ENCODE measurements around the gene CTNNA2. TPM values are rescaled to one million over a fixed set of nuclear protein-coding genes. Genes with fewer than 3 reads are reported as not detected.

CTNNA2 gene
- total and polyA plus RNA-seq, 9 of the 15 experiments (the other 6 are each of a cell fraction or from before 2014, with no cell fraction given): 0.03 to 0.40 (median 0.15) TPM

DNA sequence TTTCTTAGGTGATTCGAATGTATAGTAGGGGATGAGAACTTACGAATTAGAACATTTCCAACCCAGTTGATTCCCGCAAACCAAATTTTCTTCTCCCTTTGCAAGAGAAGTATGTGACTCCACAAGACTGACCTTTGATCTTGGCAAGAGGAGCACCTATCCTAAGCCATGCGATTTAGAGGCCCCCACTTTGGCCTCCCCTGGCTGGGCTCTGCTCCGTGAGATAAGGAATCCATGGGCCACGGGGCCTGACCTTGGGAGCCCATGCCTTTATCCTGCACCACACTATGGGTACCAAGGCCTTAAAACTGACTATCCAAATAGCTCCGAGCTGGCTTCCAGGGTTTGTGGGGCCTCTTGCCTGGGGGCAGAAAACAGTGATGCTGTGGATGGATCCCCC lies 656.0 kb downstream of the CTNNA2 start:
- peak; percentile 88 for FAIRE-seq
- DNase-seq (ENCODE audit: extremely low read depth in 1 of 4, low spot score in 3 of 4): peak; percentile 24 to 86 (median 52)
- in situ Hi-C loops (cut with MboI) (no loop called here), intact Hi-C loops (cut with micrococcal nuclease) (loop anchor here (5.0 kb wide), 1 partner anchor 96 kb away; no protein-coding TSS in a partner anchor)
- Histone ChIP-seq H3K27me3 (ENCODE audit: control insufficient read depth in 2 of 2, insufficient read depth in 2 of 2, low read length in 2 of 2) (no peaks in the 10 kb centered on the region), H3K27ac (ENCODE audit: extremely low read depth, low read depth, low read length) (no peak overlapping the region), H3K9me3 (replicated peaks; ENCODE audit: control insufficient read depth, insufficient read depth, low read depth, low read length) (peaks cover 5% of the 10 kb centered on the region; the same call in 1 of the 2 replicates), H3K4me1 (replicated peaks in 1 of 2; ENCODE audit: control insufficient read depth in 2 of 2, insufficient read depth in 2 of 2, low read length in 2 of 2) (peaks cover 5 to 48% of the 10 kb centered on the region in 2 experiments; a peak in 4 of 5 replicates), H3K9me1 (ENCODE audit: control insufficient read depth, insufficient read depth, low read length) (no peaks in the 10 kb centered on the region), H3K36me3 (ENCODE audit: control insufficient read depth, insufficient read depth, low read length) (no peaks in the 10 kb centered on the region), H3K79me2 (ENCODE audit: control insufficient read depth, insufficient read depth, low read length) (no peaks in the 10 kb centered on the region), H2AFZ (ENCODE audit: low read depth, low read length) (no peak overlapping the region), H3K4me2 (ENCODE audit: insufficient read depth, low read length) (peak overlapping the region; percentile 34; the same call in 1 of the 2 replicates), H3K4me3 (no peak overlapping the region), H4K20me1 (replicated peaks; ENCODE audit: control insufficient read depth, insufficient read depth, low read length) (no peaks in the 10 kb centered on the region), H3K9ac (ENCODE audit: insufficient read depth in 1 of 2, low read depth in 2 of 2, low read length in 2 of 2) (no peak overlapping the region)
- POLR2A ChIA-PET: interaction anchor here (0.7 to 1.4 kb wide), 2 partner anchors 14 to 21 kb away, joined by 3 read pairs; no protein-coding TSS in a partner anchor
- CTCF ChIA-PET (ENCODE audit: low intra/inter-chr PET ratio): no interaction called here
- BruUV-seq (replicated peaks): no TSS peak
- ATAC-seq: peak; percentile 84
- 9% methylated on average over 7 of the region's 7 CpGs for WGBS (ENCODE audit: insufficient coverage, low coverage, missing lambda C conversion rate)
- TF ChIP-seq, protein P1, sequence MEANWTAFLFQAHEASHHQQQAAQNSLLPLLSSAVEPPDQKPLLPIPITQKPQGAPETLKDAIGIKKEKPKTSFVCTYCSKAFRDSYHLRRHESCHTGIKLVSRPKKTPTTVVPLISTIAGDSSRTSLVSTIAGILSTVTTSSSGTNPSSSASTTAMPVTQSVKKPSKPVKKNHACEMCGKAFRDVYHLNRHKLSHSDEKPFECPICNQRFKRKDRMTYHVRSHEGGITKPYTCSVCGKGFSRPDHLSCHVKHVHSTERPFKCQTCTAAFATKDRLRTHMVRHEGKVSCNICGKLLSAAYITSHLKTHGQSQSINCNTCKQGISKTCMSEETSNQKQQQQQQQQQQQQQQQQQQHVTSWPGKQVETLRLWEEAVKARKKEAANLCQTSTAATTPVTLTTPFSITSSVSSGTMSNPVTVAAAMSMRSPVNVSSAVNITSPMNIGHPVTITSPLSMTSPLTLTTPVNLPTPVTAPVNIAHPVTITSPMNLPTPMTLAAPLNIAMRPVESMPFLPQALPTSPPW (CRISPR knock-in tag; IDR thresholded peaks at IDR 0.05): peak; percentile 45; the same call in 1 of the 2 replicates
- TF ChIP-seq ZNF316 (IDR thresholded peaks at IDR 0.05) (no peak), PTRF (tag; IDR thresholded peaks at IDR 0.05) (no peak), TEAD4 (IDR thresholded peaks at IDR 0.05; ENCODE audit: low read length) (peak; percentile 52), TEAD4 (CRISPR knock-in tag; IDR thresholded peaks at IDR 0.05; ENCODE audit: borderline replicate concordance) (no peak), TCF3 (CRISPR knock-in tag; IDR thresholded peaks at IDR 0.05) (peak; percentile 67), EP300 (IDR thresholded peaks at IDR 0.05; ENCODE audit: low read length) (peak; percentile 61; the same call in 1 of the 2 replicates), HDAC8 (tag; IDR thresholded peaks at IDR 0.05) (no peak), NR2C2 (CRISPR knock-in tag; IDR thresholded peaks at IDR 0.05) (no peak), NR2C2 (tag; IDR thresholded peaks at IDR 0.05) (peak; percentile 56; the same call in 1 of the 2 replicates), NCOA6 (IDR thresholded peaks at IDR 0.05) (no peak), SMARCA4 (IDR thresholded peaks at IDR 0.05) (peak; percentile 36; the same call in 1 of the 2 replicates), NFIC (IDR thresholded peaks at IDR 0.05) (peak; percentile 45), CTBP1 (IDR thresholded peaks at IDR 0.05; ENCODE audit: borderline replicate concordance) (0 out of 2 replicates have a peak, but pooled peaks have one; percentile 52), BRCA1 (IDR thresholded peaks at IDR 0.05) (no peak), BRCA1 (CRISPR knock-in tag; IDR thresholded peaks at IDR 0.05) (no peak), POLR2AphosphoS5 (IDR thresholded peaks at IDR 0.05; ENCODE audit: control insufficient read depth, insufficient read depth, low read depth, low read length) (peak; percentile 32; the same call in 1 of the 2 replicates), SMC3 (conservative IDR thresholded peaks at IDR 0.05; ENCODE audit: insufficient read depth, low read depth, low read length) (no peak), NR2C1 (IDR thresholded peaks at IDR 0.05) (peak; percentile 73), NR2C1 (tag; IDR thresholded peaks at IDR 0.05) (peak; percentile 47; the same call in 1 of the 2 replicates), ZNF384 (IDR thresholded peaks at IDR 0.05; ENCODE audit: low read depth, low read length) (no peak)
- TF ChIP-seq, protein P2, sequence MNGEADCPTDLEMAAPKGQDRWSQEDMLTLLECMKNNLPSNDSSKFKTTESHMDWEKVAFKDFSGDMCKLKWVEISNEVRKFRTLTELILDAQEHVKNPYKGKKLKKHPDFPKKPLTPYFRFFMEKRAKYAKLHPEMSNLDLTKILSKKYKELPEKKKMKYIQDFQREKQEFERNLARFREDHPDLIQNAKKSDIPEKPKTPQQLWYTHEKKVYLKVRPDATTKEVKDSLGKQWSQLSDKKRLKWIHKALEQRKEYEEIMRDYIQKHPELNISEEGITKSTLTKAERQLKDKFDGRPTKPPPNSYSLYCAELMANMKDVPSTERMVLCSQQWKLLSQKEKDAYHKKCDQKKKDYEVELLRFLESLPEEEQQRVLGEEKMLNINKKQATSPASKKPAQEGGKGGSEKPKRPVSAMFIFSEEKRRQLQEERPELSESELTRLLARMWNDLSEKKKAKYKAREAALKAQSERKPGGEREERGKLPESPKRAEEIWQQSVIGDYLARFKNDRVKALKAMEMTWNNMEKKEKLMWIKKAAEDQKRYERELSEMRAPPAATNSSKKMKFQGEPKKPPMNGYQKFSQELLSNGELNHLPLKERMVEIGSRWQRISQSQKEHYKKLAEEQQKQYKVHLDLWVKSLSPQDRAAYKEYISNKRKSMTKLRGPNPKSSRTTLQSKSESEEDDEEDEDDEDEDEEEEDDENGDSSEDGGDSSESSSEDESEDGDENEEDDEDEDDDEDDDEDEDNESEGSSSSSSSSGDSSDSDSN (IDR thresholded peaks at IDR 0.05; ENCODE audit: borderline replicate concordance in 1 of 2, low read depth in 2 of 2, low read length in 2 of 2): no peak
- TF ChIP-seq, protein P3, sequence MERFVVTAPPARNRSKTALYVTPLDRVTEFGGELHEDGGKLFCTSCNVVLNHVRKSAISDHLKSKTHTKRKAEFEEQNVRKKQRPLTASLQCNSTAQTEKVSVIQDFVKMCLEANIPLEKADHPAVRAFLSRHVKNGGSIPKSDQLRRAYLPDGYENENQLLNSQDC (CRISPR knock-in tag; IDR thresholded peaks at IDR 0.05): no peak

Measured in K562 (cell line).